Esophagus muscularis mucosa (tissue), 4 donors: Measurements from ENCODE around the gene HSD17B11. TPM values are rescaled to one million over a fixed set of nuclear protein-coding genes. Genes with fewer than 3 reads are reported as not detected.
"Not testable (repeated sequence)": the region's sequence is repeated elsewhere in the genome, so short reads cannot be mapped to it uniquely, and the experiment has no call there.

ENCODE experiments used
- DNase-seq: peaks from one replicate; pipeline ENCODE4 v3.0.0-alpha.2; 2017; ENCODE audit errors: extremely low spot score
- H3K27ac ChIP-seq, 4 donors: fragments of 200-600 bp; sonication (generic); replicated peaks in 1 of 4; 1 replicate in 3 of 4; 2 replicates in 1 of 4; pipeline ENCODE4 v1.5.1; 2016 to 2019; ENCODE audit warnings: mild to moderate bottlenecking in 1 of 4
- H3K27me3 ChIP-seq, 4 donors: fragments of 200-600 bp; sonication (generic); one replicate each; pipeline versions ENCODE4 v1.5.1 to v1.6.0; 2016 to 2019
- H3K36me3 ChIP-seq, 4 donors: fragments of 200-600 bp; sonication (generic); one replicate each; pipeline ENCODE4 v1.5.1; 2016 to 2019
- H3K4me1 ChIP-seq, 4 donors: fragments of 200-600 bp; sonication (generic); one replicate each; pipeline ENCODE4 v1.5.1; 2016 to 2019
- H3K4me3 ChIP-seq, 4 donors: fragments of 200-600 bp; sonication (generic); 1 replicate in 2 of 4; 2 replicates in 2 of 4; pipeline ENCODE4 v1.5.1; 2016 to 2019; ENCODE audit warnings: mild to moderate bottlenecking in 4 of 4, moderate library complexity in 1 of 4
- H3K9me3 ChIP-seq, 4 donors: fragments of 200-600 bp; sonication (generic); 1 replicate in 3 of 4; 2 replicates in 1 of 4; pipeline ENCODE4 v1.5.1; 2016 to 2019
- CTCF ChIP-seq, 3 experiments: fragments of 200-600 bp in 2 of 3; fragments of 450-650 bp in 1 of 3; sonication (generic) in 2 of 3; IDR thresholded peaks; one replicate each; pipeline ENCODE4 v1.5.1; 2017 to 2019; ENCODE audit warnings: antibody characterized with exemption in 3 of 3, mild to moderate bottlenecking in 2 of 3, moderate library complexity in 1 of 3
- EP300 ChIP-seq: sonication (generic); formaldehyde crosslinking; IDR thresholded peaks from one replicate; pipeline ENCODE4 v1.6.1; 2017; ENCODE audit warnings: antibody characterized with exemption
- POLR2A ChIP-seq: fragments of 450-650 bp; IDR thresholded peaks from one replicate; pipeline ENCODE4 v1.6.1; 2017; ENCODE audit warnings: antibody characterized with exemption, moderate library complexity, mild to moderate bottlenecking, low read depth
- POLR2AphosphoS5 ChIP-seq, 2 donors: sonication (generic); formaldehyde crosslinking; IDR thresholded peaks; one replicate each; pipeline ENCODE4 v1.6.1; 2017; ENCODE audit warnings: antibody characterized with exemption in 2 of 2
- WGBS: methylation state at CpG from one replicate; pipeline ENCODE4 v1.1.5; 2018; 5-methylcytosine and 5-hydroxymethylcytosine counted together
- intact Hi-C: fragments of 100-400 bp; cut with DNase I; formaldehyde crosslinking; loops from one replicate; pipeline ENCODE4 v1.15.1; 2023
- total RNA-seq, 4 donors: library from RNA; depleted of rRNA; stranded (reverse); fragments of >200 nt; gene quantifications; one replicate each; pipeline versions ENCODE4 v1.1.0 to v1.2.1, GENCODE V29; 2016

The HSD17B11 gene
- total RNA-seq, 4 donors from 2014 or later, result 35.7 to 68.9 (median 52.6) TPM

GRCh38 chr4:87305562-87305961 lies 85.4 kb downstream of the HSD17B11 start:
- 93% methylated on average over 7 of the region's 7 CpGs for whole genome bisulfite sequencing
- Histone ChIP-seq H3K4me1 (no peaks in the 10 kb centered on the region), H3K36me3 (no peaks in the 10 kb centered on the region), H3K27me3 (no peaks in the 10 kb centered on the region), H3K4me3 (no peak overlapping the region), H3K27ac (no peak overlapping the region), H3K9me3 (no peaks in the 10 kb centered on the region)
- DNase-seq, result no peak
- TF ChIP-seq POLR2A (no peak), EP300 (no peak), CTCF (IDR thresholded peaks at IDR 0.05) (no peak), POLR2AphosphoS5 (IDR thresholded peaks at IDR 0.05) (no peak)
- intact Hi-C loops, result no loop called here

- WGBS, result 81% methylated on average over 10 of the region's 10 CpGs
- no peaks in the 10 kb centered on the region for H3K27me3 ChIP-seq
- TF ChIP-seq CTCF (IDR thresholded peaks at IDR 0.05), result no peak
- TF ChIP-seq EP300, result no peak
- TF ChIP-seq POLR2AphosphoS5 (IDR thresholded peaks at IDR 0.05), result no peak
- TF ChIP-seq POLR2A, result no peak
- intact Hi-C loops, result no loop called here
- H3K36me3 ChIP-seq, result no peaks in the 10 kb centered on the region
- H3K27ac ChIP-seq, result no peak overlapping the region
- no peaks in the 10 kb centered on the region for H3K9me3 ChIP-seq
- no peak for DNase-seq
- H3K4me3 ChIP-seq, result no peak overlapping the region
- H3K4me1 ChIP-seq, result no peaks in the 10 kb centered on the region
Observed at GRCh38 chr4:87304745-87305432, 86.1 kb downstream of the HSD17B11 start.

- no peak for TF ChIP-seq EP300
- TF ChIP-seq CTCF (IDR thresholded peaks at IDR 0.05), result no peak
- TF ChIP-seq POLR2A, result no peak
- TF ChIP-seq POLR2AphosphoS5 (IDR thresholded peaks at IDR 0.05), result no peak
- H3K4me1 ChIP-seq, result no peaks in the 10 kb centered on the region
- H3K27me3 ChIP-seq, result no peaks in the 10 kb centered on the region
- no peak overlapping the region for H3K4me3 ChIP-seq
- H3K36me3 ChIP-seq, result no peaks in the 10 kb centered on the region
- H3K9me3 ChIP-seq, result no peaks in the 10 kb centered on the region
- 76% methylated on average over 4 of the region's 4 CpGs for WGBS
- H3K27ac ChIP-seq, result no peak overlapping the region
- intact Hi-C loops, result no loop called here
- DNase-seq, result no peak
Observed at GRCh38 chr4:87299898-87300297, 91.1 kb downstream of the HSD17B11 start.

GRCh38 chr4:87298362-87298761 lies 92.6 kb downstream of the HSD17B11 start:
- WGBS, result 77% methylated on average over 2 of the region's 2 CpGs
- TF ChIP-seq POLR2AphosphoS5 (IDR thresholded peaks at IDR 0.05) (no peak), POLR2A (no peak), EP300 (no peak), CTCF (IDR thresholded peaks at IDR 0.05) (no peak)

GRCh38 chr4:87294911-87295310 lies 96.1 kb downstream of the HSD17B11 start:
- 95% methylated on average over 11 of the region's 11 CpGs for WGBS
- intact Hi-C loops, DNase-seq, H3K36me3 ChIP-seq, H3K27me3 ChIP-seq, H3K4me1 ChIP-seq, H3K4me3 ChIP-seq, H3K27ac ChIP-seq: not testable (repeated sequence)
- H3K9me3 ChIP-seq, result peaks cover 0 to 14% (median 3%) of the 10 kb centered on the region in 4 donors

More at GRCh38 chr4:87298362-87298761, 92.6 kb downstream of the HSD17B11 start:
- Histone ChIP-seq H3K4me1 (no peaks in the 10 kb centered on the region), H3K4me3 (no peak overlapping the region), H3K36me3 (no peaks in the 10 kb centered on the region), H3K27me3 (no peaks in the 10 kb centered on the region), H3K9me3 (peaks cover 0 to 7% (median 3%) of the 10 kb centered on the region in 4 donors), H3K27ac (no peak overlapping the region)
- no peak for DNase-seq
- intact Hi-C loops, result no loop called here

GRCh38 chr4:87293889-87294288 lies 97.1 kb downstream of the HSD17B11 start:
- DNase-seq, intact Hi-C loops, H3K4me1 ChIP-seq, H3K4me3 ChIP-seq, H3K27ac ChIP-seq, H3K36me3 ChIP-seq, H3K27me3 ChIP-seq: not testable (repeated sequence)
- peaks cover 0 to 14% (median 3%) of the 10 kb centered on the region in 4 donors for H3K9me3 ChIP-seq
- 92% methylated on average over 7 of the region's 7 CpGs for WGBS
